PC-3 (cell line): ENCODE data around the gene TMIGD1. TPM values are rescaled to one million over a fixed set of nuclear protein-coding genes. Genes with fewer than 3 reads are reported as not detected.

Experiments used
- ATAC-seq: fragments of 200-7000 bp; cut with Tn5 transposase; 2 replicates; pipeline ENCODE4 v1.9.1; 2020; ENCODE audit warnings: mild to moderate bottlenecking, moderate library complexity
- BruUV-seq: library from RNA; stranded (reverse); fragments of 400-500 nt; replicated peaks from 2 replicates; lab custom pipeline; 2021; lab: Mats Ljungman, UMichigan
- CTCF ChIA-PET: fragments of 300-600 bp; sonication (Branson Sonifier 250); formaldehyde crosslinking; loops from one replicate; lab custom pipeline; 2022; ENCODE audit warnings: antibody characterized with exemption; lab: Charles Lee
- POLR2A ChIA-PET: fragments of 300-600 bp; sonication (Branson Sonifier 250); formaldehyde crosslinking; loops from one replicate; lab custom pipeline; 2022; ENCODE audit warnings: antibody characterized with exemption; ENCODE audit not compliant: unreplicated experiment; lab: Charles Lee
- DNase-seq: peaks from one replicate; pipeline ENCODE4 v3.0.0-alpha.2; 2015
- H2AFZ ChIP-seq: fragments of 300-600 bp; sonication (generic); 2 replicates; pipeline ENCODE4 v1.6.0; 2016; ENCODE audit warnings: antibody characterized with exemption, low read length
- H3F3A ChIP-seq: fragments of 300-600 bp; sonication (generic); one replicate; pipeline ENCODE4 v1.6.0; 2017; ENCODE audit warnings: antibody characterized with exemption, low read length, control low read depth, mild to moderate bottlenecking; ENCODE audit not compliant: unreplicated experiment
- H3K27ac ChIP-seq: fragments of 300-600 bp; sonication (generic); 2 replicates; pipeline ENCODE4 v1.5.1; 2016; ENCODE audit warnings: mild to moderate bottlenecking, low read length
- H3K27me3 ChIP-seq: fragments of 300-600 bp; sonication (generic); 2 replicates; pipeline ENCODE4 v1.6.1; 2016; ENCODE audit warnings: low read length, mixed read lengths
- H3K36me3 ChIP-seq: fragments of 300-600 bp; sonication (generic); 2 replicates; pipeline ENCODE4 v1.6.1; 2016; ENCODE audit warnings: low read depth, mixed run types, low read length, mixed read lengths
- H3K4me1 ChIP-seq: fragments of 300-600 bp; sonication (generic); 2 replicates; pipeline ENCODE4 v1.5.1; 2016; ENCODE audit warnings: low read length; ENCODE audit not compliant: insufficient read depth
- H3K4me2 ChIP-seq: fragments of 300-600 bp; sonication (generic); 2 replicates; pipeline ENCODE4 v1.6.0; 2016; ENCODE audit warnings: low read length
- H3K4me3 ChIP-seq: fragments of 300-600 bp; sonication (generic); 2 replicates; pipeline ENCODE4 v1.5.1; 2016; ENCODE audit warnings: mild to moderate bottlenecking, low read length, mixed read lengths
- H3K79me2 ChIP-seq: fragments of 300-600 bp; sonication (generic); 2 replicates; pipeline ENCODE4 v1.6.1; 2017; ENCODE audit warnings: low read length, mixed read lengths
- H3K9ac ChIP-seq: fragments of 300-600 bp; sonication (generic); 2 replicates; pipeline ENCODE4 v1.6.0; 2016; ENCODE audit warnings: mild to moderate bottlenecking, low read length
- H3K9me2 ChIP-seq: fragments of 300-600 bp; sonication (generic); replicated peaks from 2 replicates; pipeline ENCODE4 v1.6.1; 2016; ENCODE audit warnings: mixed run types, low read length, mixed read lengths
- H3K9me3 ChIP-seq: fragments of 300-600 bp; sonication (generic); 2 replicates; pipeline ENCODE4 v1.6.1; 2016; ENCODE audit warnings: low read length, mixed read lengths
- H4K20me1 ChIP-seq: fragments of 300-600 bp; sonication (generic); 2 replicates; pipeline ENCODE4 v1.6.1; 2016; ENCODE audit warnings: low read length, mixed read lengths
- EZH2 ChIP-seq: fragments of 300-600 bp; sonication (generic); IDR thresholded peaks from one replicate; pipeline ENCODE4 v1.6.1; 2017; ENCODE audit warnings: antibody characterized with exemption, mild to moderate bottlenecking, low read length; ENCODE audit not compliant: unreplicated experiment
- EZH2phosphoT487 ChIP-seq: fragments of 300-600 bp; sonication (generic); IDR thresholded peaks from 2 replicates; pipeline ENCODE4 v1.6.1; 2018; ENCODE audit warnings: mild to moderate bottlenecking, antibody characterized with exemption, low read length, borderline replicate concordance
- intact Hi-C: fragments of 100-400 bp; cut with micrococcal nuclease; formaldehyde crosslinking; loops from 2 replicates; pipeline ENCODE4 v1.9.0; 2023
- total RNA-seq: library from RNA; depleted of rRNA; stranded (reverse); fragments of >200 nt; gene quantifications from 2 replicates; pipeline ENCODE4 v1.2.3, GENCODE V29; 2014
- TF ChIP-seq, protein P1 (sequence below): fragments of 300-600 bp; sonication (generic); conservative IDR thresholded peaks from 2 replicates; pipeline ENCODE4 v1.5.1; 2017; ENCODE audit warnings: antibody characterized with exemption, low read depth, mild to moderate bottlenecking, low read length

The TMIGD1 gene
- total RNA-seq, 1 experiment from 2014 or later: not detected

DNA sequence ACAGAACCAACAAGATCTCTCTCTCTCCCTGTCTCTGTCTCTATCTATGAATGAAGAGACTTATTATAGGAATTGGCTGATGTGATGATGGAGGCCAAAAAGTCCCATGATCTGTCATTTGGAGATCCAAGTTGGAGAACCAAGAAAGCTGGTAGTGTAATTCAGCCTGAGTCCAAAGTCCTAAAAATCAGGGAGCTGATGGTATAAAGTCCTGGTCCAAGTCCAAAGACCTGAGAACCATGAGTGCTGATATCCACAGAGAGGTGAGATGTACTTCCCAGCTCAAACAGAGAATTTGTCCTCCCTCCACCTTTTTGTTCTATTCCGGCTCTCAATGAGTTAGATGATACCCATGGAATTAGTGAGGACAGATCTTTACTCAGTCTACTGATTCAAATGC, 15.4 kb upstream of the TMIGD1 start:
- Histone ChIP-seq H3K4me2 (no peak overlapping the region), H3K9me3 (no peaks in the 10 kb centered on the region; the same call in 1 of the 2 replicates), H3K9me2 (no peaks in the 10 kb centered on the region), H3K79me2 (no peaks in the 10 kb centered on the region), H3F3A (peaks cover 4% of the 10 kb centered on the region), H3K4me1 (peaks cover 22% of the 10 kb centered on the region), H3K9ac (no peak overlapping the region), H3K36me3 (no peaks in the 10 kb centered on the region), H3K27ac (no peak overlapping the region), H3K4me3 (no peak overlapping the region), H4K20me1 (no peaks in the 10 kb centered on the region), H3K27me3 (no peaks in the 10 kb centered on the region), H2AFZ (no peak overlapping the region)
- ATAC-seq: no peak
- intact Hi-C loops: no loop called here
- BruUV-seq: no TSS peak
- DNase-seq: no peak
- no peak for TF ChIP-seq EZH2
- no peak for TF ChIP-seq EZH2phosphoT487
- TF ChIP-seq, protein P1, sequence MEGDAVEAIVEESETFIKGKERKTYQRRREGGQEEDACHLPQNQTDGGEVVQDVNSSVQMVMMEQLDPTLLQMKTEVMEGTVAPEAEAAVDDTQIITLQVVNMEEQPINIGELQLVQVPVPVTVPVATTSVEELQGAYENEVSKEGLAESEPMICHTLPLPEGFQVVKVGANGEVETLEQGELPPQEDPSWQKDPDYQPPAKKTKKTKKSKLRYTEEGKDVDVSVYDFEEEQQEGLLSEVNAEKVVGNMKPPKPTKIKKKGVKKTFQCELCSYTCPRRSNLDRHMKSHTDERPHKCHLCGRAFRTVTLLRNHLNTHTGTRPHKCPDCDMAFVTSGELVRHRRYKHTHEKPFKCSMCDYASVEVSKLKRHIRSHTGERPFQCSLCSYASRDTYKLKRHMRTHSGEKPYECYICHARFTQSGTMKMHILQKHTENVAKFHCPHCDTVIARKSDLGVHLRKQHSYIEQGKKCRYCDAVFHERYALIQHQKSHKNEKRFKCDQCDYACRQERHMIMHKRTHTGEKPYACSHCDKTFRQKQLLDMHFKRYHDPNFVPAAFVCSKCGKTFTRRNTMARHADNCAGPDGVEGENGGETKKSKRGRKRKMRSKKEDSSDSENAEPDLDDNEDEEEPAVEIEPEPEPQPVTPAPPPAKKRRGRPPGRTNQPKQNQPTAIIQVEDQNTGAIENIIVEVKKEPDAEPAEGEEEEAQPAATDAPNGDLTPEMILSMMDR: no peak
- CTCF ChIA-PET: no interaction called here
- POLR2A ChIA-PET: no interaction called here

DNA sequence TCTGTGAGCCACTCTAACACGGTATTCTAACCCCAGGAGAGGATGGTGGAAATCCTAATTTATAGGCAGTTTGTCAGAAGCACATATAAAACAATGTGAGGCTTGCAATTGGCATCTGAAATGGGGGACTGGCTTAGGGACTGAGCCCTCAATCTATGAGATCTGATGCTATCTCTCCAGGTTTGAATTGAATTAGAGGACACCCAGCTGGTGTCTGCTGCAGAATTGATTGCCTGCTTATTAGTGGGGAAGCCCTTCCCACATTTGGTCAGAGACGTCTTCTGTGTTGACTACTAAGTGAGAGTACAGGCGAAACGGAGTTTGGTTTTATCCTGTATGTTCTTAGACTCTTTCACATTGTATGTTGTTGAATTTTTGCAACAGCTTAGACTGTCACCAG, 13.6 kb upstream of the TMIGD1 start:
- no peaks in the 10 kb centered on the region for H3K9me3 ChIP-seq
- H3K9ac ChIP-seq: no peak overlapping the region
- DNase-seq (no peak), ATAC-seq (no peak)
- H2AFZ ChIP-seq: no peak overlapping the region
- no peak overlapping the region for H3K4me3 ChIP-seq
- no peaks in the 10 kb centered on the region for H4K20me1 ChIP-seq
- BruUV-seq: no TSS peak
- peaks cover 29% of the 10 kb centered on the region for H3K4me1 ChIP-seq
- TF ChIP-seq, protein P1: no peak
- TF ChIP-seq EZH2phosphoT487 (no peak), EZH2 (no peak)
- peaks cover 4% of the 10 kb centered on the region for H3F3A ChIP-seq
- no peaks in the 10 kb centered on the region for H3K27me3 ChIP-seq
- CTCF ChIA-PET: no interaction called here
- H3K27ac ChIP-seq: no peak overlapping the region
- POLR2A ChIA-PET: no interaction called here
- no peak overlapping the region for H3K4me2 ChIP-seq
- H3K79me2 ChIP-seq: no peaks in the 10 kb centered on the region
- intact Hi-C loops: no loop called here
- no peaks in the 10 kb centered on the region for H3K36me3 ChIP-seq
- no peaks in the 10 kb centered on the region for H3K9me2 ChIP-seq

DNA sequence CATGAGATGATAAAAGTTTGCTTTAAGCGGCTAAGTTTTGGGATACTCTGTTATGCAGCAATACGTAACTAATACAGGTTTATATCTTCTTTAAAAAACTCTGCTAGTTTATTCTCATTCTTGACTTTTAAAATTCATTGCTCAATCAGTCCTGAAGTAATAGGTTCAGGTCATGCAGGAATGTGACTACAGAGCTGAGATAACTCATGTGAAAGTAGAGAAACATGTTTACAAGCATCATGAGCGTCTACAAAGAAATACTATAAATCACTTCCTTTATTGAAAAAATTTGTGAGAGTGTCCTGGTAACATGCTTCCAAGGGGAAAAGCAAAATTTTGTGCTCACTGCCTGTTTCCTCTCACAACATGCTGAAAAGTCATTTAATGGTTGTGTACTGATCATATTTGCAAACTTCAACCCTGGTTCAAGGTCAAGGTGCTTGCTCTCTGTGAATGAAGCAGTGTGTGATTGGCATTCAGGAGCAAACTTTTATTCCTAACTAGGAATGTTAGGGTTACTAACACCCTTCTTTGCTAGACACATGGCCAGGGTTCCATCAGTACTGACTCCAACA, 12.5 kb upstream of the TMIGD1 start:
- TF ChIP-seq EZH2phosphoT487 (no peak), EZH2 (no peak)
- TF ChIP-seq, protein P1: no peak
- H3K79me2 ChIP-seq: no peaks in the 10 kb centered on the region
- ATAC-seq (no peak), DNase-seq (no peak)
- no peaks in the 10 kb centered on the region for H3K27me3 ChIP-seq
- ChIA-PET POLR2A (no interaction called here), CTCF (no interaction called here)
- H3K36me3 ChIP-seq: no peaks in the 10 kb centered on the region
- H3K27ac ChIP-seq: no peak overlapping the region
- no peaks in the 10 kb centered on the region for H3K9me3 ChIP-seq
- H3K4me3 ChIP-seq: no peak overlapping the region
- no TSS peak for BruUV-seq
- intact Hi-C loops: no loop called here
- H3F3A ChIP-seq: peaks cover 4% of the 10 kb centered on the region
- H3K4me2 ChIP-seq: no peak overlapping the region
- H3K9me2 ChIP-seq: no peaks in the 10 kb centered on the region
- no peak overlapping the region for H3K9ac ChIP-seq
- H4K20me1 ChIP-seq: no peaks in the 10 kb centered on the region
- H2AFZ ChIP-seq: no peak overlapping the region
- H3K4me1 ChIP-seq: peaks cover 29% of the 10 kb centered on the region
